Glutamatergic neuron (in vitro differentiated cells): Measurements from ENCODE around the gene CHPF. TPM values are rescaled to one million over a fixed set of nuclear protein-coding genes. Genes with fewer than 3 reads are reported as not detected.

Experiments
- DNase-seq: peaks from one replicate; pipeline ENCODE4 v3.0.0; 2022
- H3K27ac Mint-ChIP-seq: one replicate; pipeline ENCODE4 v1.8.0; 2020; ENCODE audit warnings: mild to moderate bottlenecking, mixed read lengths, inconsistent platforms; ENCODE audit not compliant: unreplicated experiment
- H3K27me3 Mint-ChIP-seq: one replicate; pipeline ENCODE4 v1.8.0; 2020; ENCODE audit warnings: mild to moderate bottlenecking, moderate library complexity, mixed read lengths, inconsistent platforms; ENCODE audit not compliant: unreplicated experiment
- H3K36me3 Mint-ChIP-seq: one replicate; pipeline ENCODE4 v1.8.0; 2020; ENCODE audit warnings: mild to moderate bottlenecking, mixed read lengths, inconsistent platforms; ENCODE audit not compliant: unreplicated experiment
- H3K4me1 Mint-ChIP-seq: one replicate; pipeline ENCODE4 v1.8.0; 2020; ENCODE audit warnings: mild to moderate bottlenecking, low read depth, mixed read lengths, inconsistent platforms; ENCODE audit not compliant: unreplicated experiment
- H3K4me3 Mint-ChIP-seq: one replicate; pipeline ENCODE4 v1.8.0; 2020; ENCODE audit warnings: mild to moderate bottlenecking, mixed read lengths, inconsistent platforms; ENCODE audit not compliant: unreplicated experiment
- H3K9me3 Mint-ChIP-seq: one replicate; pipeline ENCODE4 v1.8.0; 2020; ENCODE audit warnings: mild to moderate bottlenecking, moderate library complexity, mixed read lengths, inconsistent platforms; ENCODE audit not compliant: unreplicated experiment
- CTCF ChIP-seq: fragments of 200-600 bp; sonication (generic); IDR thresholded peaks from one replicate; pipeline ENCODE4 v1.5.0; 2021; ENCODE audit not compliant: partially characterized antibody, unreplicated experiment
- total RNA-seq: library from RNA; stranded (reverse); fragmentation: NEBNext Ultra II Directional; extraction: Animal tissue kit (Norgen Biotek cat#: 25700); gene quantifications from one replicate; pipeline ENCODE4 v1.2.1, GENCODE V29; 2021; ENCODE audit not compliant: unreplicated experiment

Gene CHPF
- total RNA-seq, 1 donor from 2014 or later, result 31.1 TPM

- Mint-ChIP-seq H3K27me3 (peaks cover 16% of the 10 kb centered on the region), H3K4me3 (no peak overlapping the region), H3K27ac (no peak overlapping the region), H3K9me3 (peaks cover 5% of the 10 kb centered on the region), H3K36me3 (no peaks in the 10 kb centered on the region), H3K4me1 (peaks cover 16% of the 10 kb centered on the region)
- TF ChIP-seq CTCF, result no peak
- DNase-seq, result no peak
Measured at GRCh38 chr2:219493086-219493485, 50.5 kb downstream of the CHPF start.

GRCh38 chr2:219492575-219492974, 51.0 kb downstream of the CHPF start:
- peaks cover 5% of the 10 kb centered on the region for H3K9me3 Mint-ChIP-seq
- H3K27ac Mint-ChIP-seq, result no peak overlapping the region
- no peak for TF ChIP-seq CTCF
- peaks cover 16% of the 10 kb centered on the region for H3K27me3 Mint-ChIP-seq
- no peak overlapping the region for H3K4me3 Mint-ChIP-seq
- DNase-seq, result no peak
- H3K4me1 Mint-ChIP-seq, result peaks cover 16% of the 10 kb centered on the region
- no peaks in the 10 kb centered on the region for H3K36me3 Mint-ChIP-seq

GRCh38 chr2:219491278-219491963, 52.2 kb downstream of the CHPF start:
- no peak for DNase-seq
- peaks cover 12% of the 10 kb centered on the region for H3K27me3 Mint-ChIP-seq
- peaks cover 24% of the 10 kb centered on the region for H3K4me1 Mint-ChIP-seq
- no peak overlapping the region for H3K27ac Mint-ChIP-seq
- H3K36me3 Mint-ChIP-seq, result no peaks in the 10 kb centered on the region
- no peak for TF ChIP-seq CTCF
- peaks cover 2% of the 10 kb centered on the region for H3K9me3 Mint-ChIP-seq
- H3K4me3 Mint-ChIP-seq, result no peak overlapping the region

- no peak for DNase-seq
- peaks cover 14% of the 10 kb centered on the region for H3K27me3 Mint-ChIP-seq
- H3K9me3 Mint-ChIP-seq, result peaks cover 4% of the 10 kb centered on the region
- H3K4me3 Mint-ChIP-seq, result no peak overlapping the region
- no peaks in the 10 kb centered on the region for H3K36me3 Mint-ChIP-seq
- H3K4me1 Mint-ChIP-seq, result peaks cover 25% of the 10 kb centered on the region
- TF ChIP-seq CTCF, result no peak
- no peak overlapping the region for H3K27ac Mint-ChIP-seq
Measured at GRCh38 chr2:219490600-219491130, 52.9 kb downstream of the CHPF start.

GRCh38 chr2:219490186-219490585, 53.4 kb downstream of the CHPF start:
- Mint-ChIP-seq H3K27me3 (peaks cover 18% of the 10 kb centered on the region), H3K4me3 (no peak overlapping the region), H3K27ac (no peak overlapping the region), H3K9me3 (peaks cover 5% of the 10 kb centered on the region), H3K4me1 (peaks cover 23% of the 10 kb centered on the region), H3K36me3 (no peaks in the 10 kb centered on the region)
- no peak for DNase-seq
- TF ChIP-seq CTCF, result peak; percentile 13
